HepG2 (cell line): Measurements from ENCODE around the gene COQ5. TPM values are rescaled to one million over a fixed set of nuclear protein-coding genes. Genes with fewer than 3 reads are reported as not detected.

Experiments used
- AGO1 ChIP-seq: fragments of 200-400 bp; formaldehyde crosslinking; IDR thresholded peaks from 2 replicates; pipeline ENCODE4 v1.6.1; 2017; ENCODE audit warnings: mild to moderate bottlenecking, low read depth, low read length, moderate library complexity; ENCODE audit not compliant: poor library complexity, severe bottlenecking
- ARID2 ChIP-seq: sonication (generic); formaldehyde crosslinking; IDR thresholded peaks from 2 replicates; pipeline ENCODE4 v1.8.1; 2022; ENCODE audit warnings: mild to moderate bottlenecking, missing genetic modification reagents, borderline replicate concordance
- DMAP1 ChIP-seq: IDR thresholded peaks from 2 replicates; pipeline ENCODE4 v1.6.1; 2016
- FIP1L1 ChIP-seq: fragments of 200-400 bp; formaldehyde crosslinking; IDR thresholded peaks from 2 replicates; pipeline ENCODE4 v1.6.1; 2018; ENCODE audit warnings: low read depth, mild to moderate bottlenecking, low read length, moderate library complexity, borderline replicate concordance; ENCODE audit not compliant: insufficient read depth
- GLI4 ChIP-seq: sonication (generic); formaldehyde crosslinking; IDR thresholded peaks from 2 replicates; pipeline ENCODE4 v1.5.1; 2020; ENCODE audit warnings: missing genetic modification reagents, mild to moderate bottlenecking, moderate library complexity, borderline replicate concordance
- KAT8 ChIP-seq: IDR thresholded peaks from 2 replicates; pipeline ENCODE4 v1.6.1; 2016; ENCODE audit warnings: missing genetic modification reagents, missing compliant biosample characterization
- KLF15 ChIP-seq: sonication (generic); formaldehyde crosslinking; IDR thresholded peaks from 2 replicates; pipeline ENCODE4 v1.8.1; 2023; ENCODE audit warnings: borderline replicate concordance, mild to moderate bottlenecking, inconsistent platforms, missing genetic modification reagents, mixed read lengths
- MAF1 ChIP-seq: sonication (generic); formaldehyde crosslinking; IDR thresholded peaks from 2 replicates; pipeline ENCODE4 v1.5.0; 2020; ENCODE audit warnings: missing genetic modification reagents, borderline replicate concordance
- PHF8 ChIP-seq: sonication (generic); formaldehyde crosslinking; IDR thresholded peaks from 2 replicates; pipeline ENCODE4 v1.5.0; 2020; ENCODE audit warnings: missing genetic modification reagents
- REL ChIP-seq: sonication (generic); formaldehyde crosslinking; conservative IDR thresholded peaks from 2 replicates; pipeline ENCODE4 v1.8.0; 2022; ENCODE audit warnings: mild to moderate bottlenecking, missing genetic modification reagents, moderate library complexity
- ZNF234 ChIP-seq: sonication (generic); formaldehyde crosslinking; conservative IDR thresholded peaks from 2 replicates; pipeline ENCODE4 v1.5.1; 2020; ENCODE audit warnings: mild to moderate bottlenecking, missing genetic modification reagents
- ZNF281 ChIP-seq: sonication (generic); formaldehyde crosslinking; IDR thresholded peaks from 2 replicates; pipeline ENCODE4 v1.4.0; 2020; ENCODE audit warnings: missing genetic modification reagents, borderline replicate concordance
- ZNF343 ChIP-seq: sonication (generic); formaldehyde crosslinking; IDR thresholded peaks from 2 replicates; pipeline ENCODE4 v1.4.0; 2020; ENCODE audit warnings: mild to moderate bottlenecking, missing genetic modification reagents
- ZNF367 ChIP-seq: sonication (generic); formaldehyde crosslinking; IDR thresholded peaks from 2 replicates; pipeline ENCODE4 v1.4.0; 2020; ENCODE audit warnings: missing genetic modification reagents, borderline replicate concordance
- ZNF549 ChIP-seq: sonication (generic); formaldehyde crosslinking; IDR thresholded peaks from 2 replicates; pipeline ENCODE4 v1.5.0; 2020; ENCODE audit warnings: missing genetic modification reagents
- ZNF557 ChIP-seq: sonication (generic); formaldehyde crosslinking; IDR thresholded peaks from 2 replicates; pipeline ENCODE4 v1.4.0; 2020; ENCODE audit warnings: missing genetic modification reagents
- ZNF792 ChIP-seq: IDR thresholded peaks from 2 replicates; pipeline ENCODE4 v1.6.1; 2016
- polyA plus RNA-seq, 8 experiments: library from polyadenylated mRNA; depleted of rRNA in 3 of 8; stranded (reverse) in 7 of 8; unstranded in 1 of 8; fragments of >200 nt; fragmentation: Illumina TruSeq in 4 of 8; extraction: Trizol in 4 of 8; gene quantifications; 2 replicates each; pipeline versions ENCODE4 v1.2.1 to v1.2.3, GENCODE V29; 2011 to 2016; ENCODE audit warnings: low read depth in 4 of 8, missing spikeins in 1 of 8, mixed read lengths in 1 of 8; ENCODE audit not compliant: insufficient read depth in 1 of 8
- total RNA-seq, 5 experiments: library from RNA; depleted of rRNA; stranded (reverse); fragments of >200 nt; fragmentation: Illumina TruSeq; extraction: Trizol; gene quantifications; 2 replicates each; pipeline ENCODE4 v1.2.3, GENCODE V29; 2016; ENCODE audit warnings: low read depth in 1 of 5
- TF ChIP-seq, protein P1 (sequence below): conservative IDR thresholded peaks from 2 replicates; pipeline ENCODE4 v1.6.1; 2018; ENCODE audit warnings: missing genetic modification reagents
- TF ChIP-seq, protein P2 (sequence below), 2 experiments: sonication (generic) in 1 of 2; formaldehyde crosslinking in 1 of 2; IDR thresholded peaks; 2 replicates each; pipeline versions ENCODE4 v1.4.0 to v1.6.1; 2016 to 2020; ENCODE audit warnings: borderline replicate concordance in 1 of 2, low read depth in 1 of 2, mild to moderate bottlenecking in 1 of 2, missing genetic modification reagents in 1 of 2

COQ5 gene
- total and polyA plus RNA-seq, 2 of the 13 experiments (the other 11 are each of a cell fraction or from before 2014, with no cell fraction given), result 36.4 to 41.5 TPM

DNA sequence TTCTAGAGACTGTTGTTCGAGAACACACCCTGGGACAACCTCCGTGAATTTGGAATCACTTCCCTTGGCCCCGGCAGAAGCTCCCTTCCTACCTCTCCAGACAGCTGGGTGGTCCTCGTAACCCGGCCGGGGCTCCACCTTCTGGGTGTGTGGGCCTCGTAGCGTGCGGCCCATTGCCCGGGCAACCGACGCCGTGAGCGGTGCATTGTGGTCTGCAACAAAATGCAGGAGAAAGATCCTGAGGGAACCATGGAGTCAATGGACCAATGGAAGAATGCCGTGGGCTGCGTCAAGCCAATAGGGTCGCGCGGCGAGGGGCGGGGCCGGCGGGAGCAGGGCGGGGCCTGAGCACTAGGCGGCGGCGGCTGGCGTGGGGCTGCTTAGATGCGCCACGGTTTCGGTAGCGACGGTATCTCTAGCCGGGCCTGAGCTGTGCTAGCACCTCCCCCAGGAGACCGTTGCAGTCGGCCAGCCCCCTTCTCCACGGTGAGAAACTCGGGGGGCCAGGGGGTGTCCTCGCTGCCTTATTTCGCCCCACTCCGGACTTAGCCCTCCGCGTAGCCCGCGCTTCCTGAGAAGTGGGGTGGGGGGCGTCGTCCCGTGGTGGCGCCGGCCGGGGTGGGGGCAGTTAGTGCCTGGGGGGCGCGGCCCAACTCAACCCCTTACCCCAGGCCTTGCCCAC is 33.1 kb downstream of the COQ5 start, which contains the start of gene DYNLL1 (continued):
- TF ChIP-seq GLI4 (CRISPR knock-in tag), result no peak
- TF ChIP-seq DMAP1 (CRISPR knock-in tag), result peak; percentile 56; the same call in 1 of the 2 replicates
- TF ChIP-seq AGO1, result no peak
- TF ChIP-seq, protein P1, sequence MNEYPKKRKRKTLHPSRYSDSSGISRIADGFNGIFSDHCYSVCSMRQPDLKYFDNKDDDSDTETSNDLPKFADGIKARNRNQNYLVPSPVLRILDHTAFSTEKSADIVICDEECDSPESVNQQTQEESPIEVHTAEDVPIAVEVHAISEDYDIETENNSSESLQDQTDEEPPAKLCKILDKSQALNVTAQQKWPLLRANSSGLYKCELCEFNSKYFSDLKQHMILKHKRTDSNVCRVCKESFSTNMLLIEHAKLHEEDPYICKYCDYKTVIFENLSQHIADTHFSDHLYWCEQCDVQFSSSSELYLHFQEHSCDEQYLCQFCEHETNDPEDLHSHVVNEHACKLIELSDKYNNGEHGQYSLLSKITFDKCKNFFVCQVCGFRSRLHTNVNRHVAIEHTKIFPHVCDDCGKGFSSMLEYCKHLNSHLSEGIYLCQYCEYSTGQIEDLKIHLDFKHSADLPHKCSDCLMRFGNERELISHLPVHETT, result no peak
- TF ChIP-seq REL (CRISPR knock-in tag), result no peak
- peak; percentile 58; the same call in 1 of the 2 replicates for TF ChIP-seq ZNF792 (CRISPR knock-in tag)
- TF ChIP-seq ZNF343, result no peak
- 0 out of 2 replicates have a peak, but pooled peaks have one; percentile 59 for TF ChIP-seq KLF15 (CRISPR knock-in tag)
- TF ChIP-seq PHF8, result peak; percentile 69; the same call in 1 of the 2 replicates
- TF ChIP-seq ZNF557 (CRISPR knock-in tag), result no peak
- no peak for TF ChIP-seq ZNF281 (CRISPR knock-in tag)
- no peak for TF ChIP-seq MAF1
- no peak for TF ChIP-seq FIP1L1
- TF ChIP-seq ZNF367, result no peak; the same call in 1 of the 2 replicates
- TF ChIP-seq, protein P2, sequence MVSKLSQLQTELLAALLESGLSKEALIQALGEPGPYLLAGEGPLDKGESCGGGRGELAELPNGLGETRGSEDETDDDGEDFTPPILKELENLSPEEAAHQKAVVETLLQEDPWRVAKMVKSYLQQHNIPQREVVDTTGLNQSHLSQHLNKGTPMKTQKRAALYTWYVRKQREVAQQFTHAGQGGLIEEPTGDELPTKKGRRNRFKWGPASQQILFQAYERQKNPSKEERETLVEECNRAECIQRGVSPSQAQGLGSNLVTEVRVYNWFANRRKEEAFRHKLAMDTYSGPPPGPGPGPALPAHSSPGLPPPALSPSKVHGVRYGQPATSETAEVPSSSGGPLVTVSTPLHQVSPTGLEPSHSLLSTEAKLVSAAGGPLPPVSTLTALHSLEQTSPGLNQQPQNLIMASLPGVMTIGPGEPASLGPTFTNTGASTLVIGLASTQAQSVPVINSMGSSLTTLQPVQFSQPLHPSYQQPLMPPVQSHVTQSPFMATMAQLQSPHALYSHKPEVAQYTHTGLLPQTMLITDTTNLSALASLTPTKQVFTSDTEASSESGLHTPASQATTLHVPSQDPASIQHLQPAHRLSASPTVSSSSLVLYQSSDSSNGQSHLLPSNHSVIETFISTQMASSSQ (IDR thresholded peaks at IDR 0.05; ENCODE audit: low read depth), result no peak
- TF ChIP-seq, protein P2 (CRISPR knock-in tag; IDR thresholded peaks at IDR 0.05; ENCODE audit: borderline replicate concordance), result peak; percentile 31; the same call in 1 of the 2 replicates
- 0 out of 2 replicates have a peak, but pooled peaks have one; percentile 40 for TF ChIP-seq ARID2 (CRISPR knock-in tag)
- TF ChIP-seq ZNF234 (CRISPR knock-in tag), result no peak
- no peak for TF ChIP-seq ZNF549 (CRISPR knock-in tag)
- TF ChIP-seq KAT8 (CRISPR knock-in tag), result peak; percentile 63; the same call in 1 of the 2 replicates
